IMR-90 (cell line): ENCODE data around the gene IL11. TPM values are rescaled to one million over a fixed set of nuclear protein-coding genes. Genes with fewer than 3 reads are reported as not detected.

Experiments used
- ATAC-seq: fragments of 200-7000 bp; cut with Tn5 transposase; 2 replicates; pipeline ENCODE4 v1.9.1; 2020; ENCODE audit warnings: low read depth, mild to moderate bottlenecking, moderate library complexity
- BruUV-seq: library from RNA; stranded (reverse); fragments of 400-500 nt; replicated peaks from 2 replicates; lab custom pipeline; 2021; lab: Mats Ljungman, UMichigan
- CTCF ChIA-PET: fragments of 300-600 bp; formaldehyde crosslinking; extraction: SDS; loops from one replicate; lab custom pipeline; 2021; ENCODE audit warnings: antibody characterized with exemption; lab: Yijun Ruan, JAX
- POLR2A ChIA-PET: fragments of 300-600 bp; sonication (Branson Sonifier 250); formaldehyde crosslinking; loops from one replicate; lab custom pipeline; 2022; ENCODE audit warnings: antibody characterized with exemption; ENCODE audit not compliant: unreplicated experiment; lab: Charles Lee
- DNase-seq: peaks from one replicate; pipeline ENCODE4 v3.0.0; 2013
- H2AFZ ChIP-seq: replicated peaks from 2 replicates; pipeline ENCODE3; 2013; ENCODE audit warnings: low read length, mild to moderate bottlenecking; ENCODE audit not compliant: poor library complexity
- H2AK5ac ChIP-seq: 2 replicates; pipeline ENCODE4 v1.6.1; 2013; ENCODE audit warnings: low read depth, low read length, inconsistent platforms
- H2AK9ac ChIP-seq: replicated peaks from 2 replicates; pipeline ENCODE3; 2013; ENCODE audit warnings: mild to moderate bottlenecking, low read depth, low read length, moderate library complexity; ENCODE audit not compliant: poor library complexity
- H2BK120ac ChIP-seq: 2 replicates; pipeline ENCODE4 v1.6.1; 2013; ENCODE audit warnings: low read depth, low read length, inconsistent platforms
- H2BK15ac ChIP-seq: 3 replicates; pipeline ENCODE4 v1.6.1; 2013; ENCODE audit warnings: low read depth, low read length, inconsistent platforms
- H2BK20ac ChIP-seq: 2 replicates; pipeline ENCODE4 v1.6.1; 2013; ENCODE audit warnings: low read depth, mild to moderate bottlenecking, inconsistent platforms, low read length, moderate library complexity
- H2BK5ac ChIP-seq: 2 replicates; pipeline ENCODE4 v1.6.1; 2013; ENCODE audit warnings: mild to moderate bottlenecking, low read depth, low read length, inconsistent platforms; ENCODE audit not compliant: poor library complexity, severe bottlenecking
- H3K14ac ChIP-seq: replicated peaks from 2 replicates; pipeline ENCODE4 v1.6.1; 2013; ENCODE audit warnings: low read depth, low read length, inconsistent platforms
- H3K18ac ChIP-seq: 2 replicates; pipeline ENCODE4 v1.6.1; 2013; ENCODE audit warnings: low read depth, low read length, control low read depth
- H3K23ac ChIP-seq: 2 replicates; pipeline ENCODE4 v1.6.1; 2013; ENCODE audit warnings: low read depth, low read length, inconsistent platforms
- H3K27ac ChIP-seq: 2 replicates; pipeline ENCODE4 v1.5.1; 2013; ENCODE audit warnings: mild to moderate bottlenecking, control low read depth, low read length; ENCODE audit not compliant: insufficient read depth
- H3K27me3 ChIP-seq: 2 replicates; pipeline ENCODE4 v1.6.1; 2013; ENCODE audit warnings: low read length; ENCODE audit not compliant: control insufficient read depth, insufficient read depth
- H3K36me3 ChIP-seq: 2 replicates; pipeline ENCODE4 v1.6.1; 2013; ENCODE audit warnings: low read length, mixed read lengths; ENCODE audit not compliant: control insufficient read depth, insufficient read depth
- H3K4ac ChIP-seq: 2 replicates; pipeline ENCODE4 v1.6.1; 2013; ENCODE audit warnings: low read depth, low read length, inconsistent platforms
- H3K4me1 ChIP-seq: 2 replicates; pipeline ENCODE4 v1.6.1; 2013; ENCODE audit warnings: low read length, mixed read lengths; ENCODE audit not compliant: control insufficient read depth, insufficient read depth
- H3K4me2 ChIP-seq: 2 replicates; pipeline ENCODE4 v1.6.1; 2013; ENCODE audit warnings: low read depth, mild to moderate bottlenecking, control low read depth, low read length, moderate library complexity
- H3K4me3 ChIP-seq: 2 replicates; pipeline ENCODE4 v1.5.1; 2013; ENCODE audit warnings: low read depth, mild to moderate bottlenecking, control low read depth, low read length, moderate library complexity; ENCODE audit not compliant: insufficient read depth
- H3K56ac ChIP-seq: 2 replicates; pipeline ENCODE4 v1.6.1; 2013; ENCODE audit warnings: low read length, inconsistent platforms; ENCODE audit not compliant: insufficient read depth; ENCODE audit errors: extremely low read depth
- H3K79me1 ChIP-seq, 2 experiments: 2 replicates each; pipeline ENCODE4 v1.6.1; 2013; ENCODE audit warnings: low read length in 2 of 2, inconsistent platforms in 1 of 2, low read depth in 1 of 2
- H3K9ac ChIP-seq: 2 replicates; pipeline ENCODE4 v1.6.1; 2013; ENCODE audit warnings: low read depth, low read length, control low read depth
- H3K9me1 ChIP-seq: 2 replicates; pipeline ENCODE4 v1.6.1; 2013; ENCODE audit warnings: low read length, inconsistent platforms; ENCODE audit not compliant: insufficient read depth
- H3K9me3 ChIP-seq: 2 replicates; pipeline ENCODE4 v1.6.1; 2013; ENCODE audit warnings: low read length; ENCODE audit not compliant: control insufficient read depth, insufficient read depth
- H4K20me1 ChIP-seq: 2 replicates; pipeline ENCODE4 v1.6.1; 2013; ENCODE audit warnings: low read length, inconsistent platforms; ENCODE audit not compliant: insufficient read depth
- H4K5ac ChIP-seq: 2 replicates; pipeline ENCODE4 v1.6.1; 2013; ENCODE audit warnings: mild to moderate bottlenecking, low read depth, low read length, control low read depth
- H4K8ac ChIP-seq, 2 experiments: 2 replicates each; pipeline ENCODE4 v1.6.1; 2013; ENCODE audit warnings: low read depth in 2 of 2, low read length in 2 of 2, control low read depth in 1 of 2, inconsistent platforms in 1 of 2
- H4K91ac ChIP-seq: 2 replicates; pipeline ENCODE4 v1.6.1; 2013; ENCODE audit warnings: low read depth, low read length, inconsistent platforms; ENCODE audit not compliant: insufficient read depth
- BHLHE40 ChIP-seq: fragments of 150-350 bp; IDR thresholded peaks from 2 replicates; pipeline ENCODE4 v1.6.1; 2016; ENCODE audit warnings: mild to moderate bottlenecking, low read depth, low read length
- CEBPB ChIP-seq: IDR thresholded peaks from 2 replicates; pipeline ENCODE4 v1.6.1; 2012; ENCODE audit warnings: low read depth, low read length, improper control_type of control experiment
- CHD1 ChIP-seq: IDR thresholded peaks from 2 replicates; pipeline ENCODE4 v1.6.1; 2012; ENCODE audit warnings: low read depth, low read length, improper control_type of control experiment
- FOS ChIP-seq: fragments of 150-350 bp; IDR thresholded peaks from 2 replicates; pipeline ENCODE4 v1.6.1; 2016; ENCODE audit warnings: low read depth, low read length
- MAFK ChIP-seq: IDR thresholded peaks from 2 replicates; pipeline ENCODE4 v1.6.1; 2012; ENCODE audit warnings: low read depth, low read length, improper control_type of control experiment
- MAZ ChIP-seq: IDR thresholded peaks from 2 replicates; pipeline ENCODE4 v1.6.1; 2012; ENCODE audit warnings: low read depth, mild to moderate bottlenecking, low read length, improper control_type of control experiment, moderate library complexity, borderline replicate concordance
- MXI1 ChIP-seq: IDR thresholded peaks from 2 replicates; pipeline ENCODE4 v1.6.1; 2012; ENCODE audit warnings: low read depth, mild to moderate bottlenecking, low read length, moderate library complexity, borderline replicate concordance
- NFE2L2 ChIP-seq: fragments of 150-350 bp; IDR thresholded peaks from 2 replicates; pipeline ENCODE4 v1.6.1; 2016; ENCODE audit warnings: low read depth, mild to moderate bottlenecking, low read length
- POLR2A ChIP-seq: IDR thresholded peaks from 2 replicates; pipeline ENCODE4 v1.6.1; 2012; ENCODE audit warnings: mild to moderate bottlenecking, low read depth, low read length
- RAD21 ChIP-seq: IDR thresholded peaks from 2 replicates; pipeline ENCODE4 v1.6.1; 2012; ENCODE audit warnings: low read length, improper control_type of control experiment
- RCOR1 ChIP-seq: IDR thresholded peaks from 2 replicates; pipeline ENCODE4 v1.6.1; 2012; ENCODE audit warnings: mild to moderate bottlenecking, low read length, improper control_type of control experiment; ENCODE audit not compliant: insufficient replicate concordance
- RFX5 ChIP-seq: IDR thresholded peaks from 2 replicates; pipeline ENCODE4 v1.8.0; 2012; ENCODE audit warnings: low read depth, mild to moderate bottlenecking, low read length, moderate library complexity
- SMC3 ChIP-seq: fragments of 150-350 bp; IDR thresholded peaks from 2 replicates; pipeline ENCODE4 v1.6.1; 2016; ENCODE audit warnings: low read depth, mild to moderate bottlenecking, antibody characterized with exemption, low read length, moderate library complexity
- whole genome bisulfite sequencing, 2 experiments: methylation state at CpG; one replicate each; pipeline versions ENCODE4 v1.1.5 to v1.1.7; 2013; ENCODE audit warnings: missing lambda C conversion rate in 2 of 2; ENCODE audit not compliant: insufficient read length in 1 of 2; ENCODE audit errors: extremely low coverage in 2 of 2; 5-methylcytosine and 5-hydroxymethylcytosine counted together
- dilution Hi-C: fragments of 300-500 bp; cut with HindIII; formaldehyde crosslinking; loops from one replicate; pipeline ENCODE4 v1.14.3; 2018; ENCODE audit warnings: low sequenced_read_pairs; ENCODE audit not compliant: unreplicated experiment
- in situ Hi-C: fragments of 300-500 bp; cut with MboI; formaldehyde crosslinking; loops from 3 replicates; pipeline ENCODE4 v1.14.3; 2019; ENCODE audit warnings: low sequenced_read_pairs, inconsistent platforms, mixed read lengths
- intact Hi-C: fragments of 100-400 bp; cut with micrococcal nuclease; formaldehyde crosslinking; loops from 2 replicates; pipeline ENCODE4 v1.10.0; 2022
- polyA plus RNA-seq, 3 experiments: library from polyadenylated mRNA; depleted of rRNA; stranded (reverse); fragments of >200 nt; gene quantifications; 2 replicates each; pipeline ENCODE4 v1.2.3, GENCODE V29; 2012; ENCODE audit warnings: low replicate concordance in 1 of 3
- total RNA-seq: library from RNA; depleted of rRNA; stranded (reverse); fragments of >200 nt; gene quantifications from 2 replicates; pipeline ENCODE4 v1.2.3, GENCODE V29; 2012
- TF ChIP-seq, protein P1 (sequence below): conservative IDR thresholded peaks from 2 replicates; pipeline ENCODE4 v1.5.1; 2012; ENCODE audit warnings: mild to moderate bottlenecking, low read depth, low read length, improper control_type of control experiment
- TF ChIP-seq, protein P2 (sequence below): fragments of 150-350 bp; IDR thresholded peaks from 2 replicates; pipeline ENCODE4 v1.6.1; 2016; ENCODE audit warnings: low read depth, mild to moderate bottlenecking, low read length, moderate library complexity, borderline replicate concordance
- TF ChIP-seq, protein P3 (sequence below): fragments of 150-350 bp; IDR thresholded peaks from 2 replicates; pipeline ENCODE4 v1.6.1; 2017; ENCODE audit warnings: mild to moderate bottlenecking, antibody characterized with exemption, low read length, low read depth

IL11 gene
- total and polyA plus RNA-seq, 2 of the 4 experiments (the other 2 are of a cell fraction): 14.3 to 33.6 TPM

DNA sequence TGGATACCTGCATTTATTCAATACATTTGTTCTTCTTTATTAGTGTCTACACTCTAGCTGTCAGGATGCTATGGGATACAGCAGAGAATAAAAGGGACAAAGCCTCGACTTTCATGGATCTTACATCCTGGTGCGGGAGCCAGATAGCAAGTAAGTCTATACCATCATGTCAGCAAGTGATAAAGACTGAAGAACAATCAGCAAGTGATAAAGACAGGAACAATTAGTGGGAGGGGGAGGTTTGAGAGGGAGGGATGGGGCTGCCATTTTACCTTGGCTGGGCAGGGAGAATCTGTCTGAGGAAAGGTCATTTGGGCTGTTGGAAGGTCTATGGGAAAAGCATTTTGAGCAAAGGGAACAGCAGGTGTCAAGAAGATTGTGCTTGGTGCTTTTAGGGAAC is 39.9 kb upstream of the IL11 start:
- H2AK9ac ChIP-seq: no peak overlapping the region

More for the DNA sequence above, 39.9 kb upstream of the IL11 start:
- no peaks in the 10 kb centered on the region; the same call in 1 of the 2 replicates for H3K27me3 ChIP-seq
- no peak overlapping the region for H3K14ac ChIP-seq
- no peak overlapping the region for H4K5ac ChIP-seq
- no peak overlapping the region for H3K27ac ChIP-seq
- no peak overlapping the region for H2AK5ac ChIP-seq
- H3K9me1 ChIP-seq: peaks cover 15% of the 10 kb centered on the region
- H3K79me1 ChIP-seq: peaks cover 0 to 17% of the 10 kb centered on the region in 2 experiments; a peak in 2 of 4 replicates
- in situ Hi-C loops: no loop called here
- dilution Hi-C loops: no loop called here
- intact Hi-C loops: no loop called here
- H3K4me1 ChIP-seq: peaks cover 17% of the 10 kb centered on the region
- no peak overlapping the region for H3K18ac ChIP-seq
- CTCF ChIA-PET: no interaction called here
- no peak overlapping the region for H2BK5ac ChIP-seq
- H3K4ac ChIP-seq: no peak overlapping the region
- BruUV-seq: no TSS peak
- H2BK15ac ChIP-seq: no peak overlapping the region
- H3K4me3 ChIP-seq: no peak overlapping the region
- no peak overlapping the region for H3K9ac ChIP-seq
- H4K20me1 ChIP-seq: peaks cover 20% of the 10 kb centered on the region
- H4K91ac ChIP-seq: no peak overlapping the region
- H3K4me2 ChIP-seq: no peak overlapping the region
- WGBS, 2 experiments: 90% methylated on average over 2 of the region's 2 CpGs; no CpG with 5 or more reads in 1 of the 2 experiments
- no peak overlapping the region for H2BK20ac ChIP-seq
- ATAC-seq (no peak), DNase-seq (no peak)
- POLR2A ChIA-PET: no interaction called here
- no peaks in the 10 kb centered on the region for H3K9me3 ChIP-seq
- H2AFZ ChIP-seq: no peak overlapping the region
- H4K8ac ChIP-seq: no peak overlapping the region
- H3K23ac ChIP-seq: no peak overlapping the region
- TF ChIP-seq NFE2L2: no peak
- TF ChIP-seq CHD1: no peak
- no peak for TF ChIP-seq POLR2A
- TF ChIP-seq BHLHE40: no peak
- no peak for TF ChIP-seq MXI1
- no peak for TF ChIP-seq RAD21
- no peak for TF ChIP-seq MAFK
- TF ChIP-seq SMC3: no peak
- no peak for TF ChIP-seq RCOR1
- TF ChIP-seq, protein P1, sequence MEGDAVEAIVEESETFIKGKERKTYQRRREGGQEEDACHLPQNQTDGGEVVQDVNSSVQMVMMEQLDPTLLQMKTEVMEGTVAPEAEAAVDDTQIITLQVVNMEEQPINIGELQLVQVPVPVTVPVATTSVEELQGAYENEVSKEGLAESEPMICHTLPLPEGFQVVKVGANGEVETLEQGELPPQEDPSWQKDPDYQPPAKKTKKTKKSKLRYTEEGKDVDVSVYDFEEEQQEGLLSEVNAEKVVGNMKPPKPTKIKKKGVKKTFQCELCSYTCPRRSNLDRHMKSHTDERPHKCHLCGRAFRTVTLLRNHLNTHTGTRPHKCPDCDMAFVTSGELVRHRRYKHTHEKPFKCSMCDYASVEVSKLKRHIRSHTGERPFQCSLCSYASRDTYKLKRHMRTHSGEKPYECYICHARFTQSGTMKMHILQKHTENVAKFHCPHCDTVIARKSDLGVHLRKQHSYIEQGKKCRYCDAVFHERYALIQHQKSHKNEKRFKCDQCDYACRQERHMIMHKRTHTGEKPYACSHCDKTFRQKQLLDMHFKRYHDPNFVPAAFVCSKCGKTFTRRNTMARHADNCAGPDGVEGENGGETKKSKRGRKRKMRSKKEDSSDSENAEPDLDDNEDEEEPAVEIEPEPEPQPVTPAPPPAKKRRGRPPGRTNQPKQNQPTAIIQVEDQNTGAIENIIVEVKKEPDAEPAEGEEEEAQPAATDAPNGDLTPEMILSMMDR: no peak
- TF ChIP-seq, protein P2, sequence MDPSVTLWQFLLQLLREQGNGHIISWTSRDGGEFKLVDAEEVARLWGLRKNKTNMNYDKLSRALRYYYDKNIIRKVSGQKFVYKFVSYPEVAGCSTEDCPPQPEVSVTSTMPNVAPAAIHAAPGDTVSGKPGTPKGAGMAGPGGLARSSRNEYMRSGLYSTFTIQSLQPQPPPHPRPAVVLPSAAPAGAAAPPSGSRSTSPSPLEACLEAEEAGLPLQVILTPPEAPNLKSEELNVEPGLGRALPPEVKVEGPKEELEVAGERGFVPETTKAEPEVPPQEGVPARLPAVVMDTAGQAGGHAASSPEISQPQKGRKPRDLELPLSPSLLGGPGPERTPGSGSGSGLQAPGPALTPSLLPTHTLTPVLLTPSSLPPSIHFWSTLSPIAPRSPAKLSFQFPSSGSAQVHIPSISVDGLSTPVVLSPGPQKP: no peak
- no peak for TF ChIP-seq CEBPB
- TF ChIP-seq, protein P3, sequence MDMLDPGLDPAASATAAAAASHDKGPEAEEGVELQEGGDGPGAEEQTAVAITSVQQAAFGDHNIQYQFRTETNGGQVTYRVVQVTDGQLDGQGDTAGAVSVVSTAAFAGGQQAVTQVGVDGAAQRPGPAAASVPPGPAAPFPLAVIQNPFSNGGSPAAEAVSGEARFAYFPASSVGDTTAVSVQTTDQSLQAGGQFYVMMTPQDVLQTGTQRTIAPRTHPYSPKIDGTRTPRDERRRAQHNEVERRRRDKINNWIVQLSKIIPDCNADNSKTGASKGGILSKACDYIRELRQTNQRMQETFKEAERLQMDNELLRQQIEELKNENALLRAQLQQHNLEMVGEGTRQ: no peak
- no peak for TF ChIP-seq FOS
- TF ChIP-seq RFX5: no peak
- TF ChIP-seq MAZ: no peak
- peaks cover 14% of the 10 kb centered on the region for H3K36me3 ChIP-seq
- H3K56ac ChIP-seq: no peak overlapping the region
- no peak overlapping the region for H2BK120ac ChIP-seq
